GM12872 (cell line): Measurements from ENCODE around the gene RTKN.

Source experiments
- CTCF ChIP-seq: IDR thresholded peaks from 3 replicates; pipeline ENCODE4 v1.5.1; 2011; ENCODE audit warnings: low read depth, mild to moderate bottlenecking, low read length, moderate library complexity; ENCODE audit not compliant: insufficient read depth

Gene RTKN

GRCh38 chr2:74457129-74457548 is 15.4 kb upstream of the RTKN start:
- no peak for TF ChIP-seq CTCF

- no peak for TF ChIP-seq CTCF
These were observed 13.1 kb upstream of the RTKN start, which contains the start of gene INO80B for GRCh38 chr2:74454654-74455511. Gene INO80B (plus strand): TSS chr2:74455087. CDS start chr2:74455117, 30 bp downstream.

- TF ChIP-seq CTCF, result no peak
These were observed 8.9 kb upstream of the RTKN start for GRCh38 chr2:74450570-74451190.

GRCh38 chr2:74448771-74449170 is 7.0 kb upstream of the RTKN start:
- no peak for TF ChIP-seq CTCF

- no peak for TF ChIP-seq CTCF
These were observed 5.7 kb upstream of the RTKN start for GRCh38 chr2:74447230-74447999.

GRCh38 chr2:74444498-74445318 is 3.0 kb upstream of the RTKN start:
- no peak for TF ChIP-seq CTCF
